ENCODE data around the gene GMPR2.

GMPR2 gene

GRCh38 chr14:24271834-24272263 is 39.1 kb downstream of the GMPR2 start:
- H3K4me3 ChIP-seq (ENCODE audit: insufficient read depth, low read length, poor library complexity, severe bottlenecking): peak overlapping the region; percentile 53
- no peaks in the 10 kb centered on the region for H3K9me2 ChIP-seq (replicated peaks; ENCODE audit: insufficient read depth, low read length)
- H3K79me2 ChIP-seq (ENCODE audit: insufficient read depth, low read length): 0 out of 2 replicates have a peak, but pooled peaks cover 2% of the 10 kb centered on the region
- H3K9ac ChIP-seq (ENCODE audit: low read length): peak overlapping the region; percentile 77
- peak overlapping the region; percentile 15; the same call in 1 of the 2 replicates for H3K27ac ChIP-seq (ENCODE audit: low read depth, low read length)
- no peaks in the 10 kb centered on the region for H3K36me3 ChIP-seq (ENCODE audit: low read length)
- H2AFZ ChIP-seq (ENCODE audit: low read depth, low read length, severe bottlenecking): peak overlapping the region; percentile 37
- no peaks in the 10 kb centered on the region for H3K27me3 ChIP-seq (ENCODE audit: low read length)
- peak overlapping the region; percentile 66 for H3K4me2 ChIP-seq (ENCODE audit: low read depth, low read length, poor library complexity, severe bottlenecking)
- TF ChIP-seq EZH2phosphoT487 (conservative IDR thresholded peaks at IDR 0.05; ENCODE audit: low read length): no peak
- H4K20me1 ChIP-seq (ENCODE audit: low read depth, low read length): no peaks in the 10 kb centered on the region
- peaks cover 11% of the 10 kb centered on the region for H3F3A ChIP-seq (ENCODE audit: insufficient read depth)
- no peaks in the 10 kb centered on the region for H3K9me3 ChIP-seq (ENCODE audit: insufficient read depth, low read length)

DNA sequence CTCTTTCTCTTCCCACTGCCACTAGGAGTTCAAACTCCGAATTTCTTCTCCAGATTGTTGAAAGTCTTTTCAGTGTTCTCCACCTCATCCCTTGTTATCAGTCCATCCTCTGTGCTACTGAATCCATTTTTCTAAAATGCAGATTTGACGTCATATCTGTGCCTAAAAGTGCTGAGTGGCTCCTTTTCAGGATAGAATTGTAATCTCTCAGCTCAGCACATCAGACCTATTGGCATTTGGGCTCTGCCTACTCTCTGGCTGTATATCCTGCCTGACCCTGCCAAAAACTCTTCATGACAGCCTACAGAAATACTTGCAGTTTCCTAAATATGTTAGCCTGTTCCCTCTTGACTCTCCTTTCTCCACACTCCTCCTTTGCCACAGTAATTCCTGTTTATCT is 39.7 kb downstream of the GMPR2 start:
- Histone ChIP-seq H3K9me3 (ENCODE audit: insufficient read depth, low read length) (no peaks in the 10 kb centered on the region), H3K27ac (ENCODE audit: low read depth, low read length) (no peak overlapping the region), H3F3A (ENCODE audit: insufficient read depth) (peaks cover 11% of the 10 kb centered on the region), H3K27me3 (ENCODE audit: low read length) (no peaks in the 10 kb centered on the region), H3K4me3 (ENCODE audit: insufficient read depth, low read length, poor library complexity, severe bottlenecking) (no peak overlapping the region), H3K36me3 (ENCODE audit: low read length) (no peaks in the 10 kb centered on the region), H3K9ac (ENCODE audit: low read length) (peak overlapping the region; percentile 77; the same call in 1 of the 2 replicates), H3K79me2 (ENCODE audit: insufficient read depth, low read length) (0 out of 2 replicates have a peak, but pooled peaks cover 2% of the 10 kb centered on the region), H4K20me1 (ENCODE audit: low read depth, low read length) (no peaks in the 10 kb centered on the region), H2AFZ (ENCODE audit: low read depth, low read length, severe bottlenecking) (no peak overlapping the region), H3K4me2 (ENCODE audit: low read depth, low read length, poor library complexity, severe bottlenecking) (peak overlapping the region; percentile 66), H3K9me2 (replicated peaks; ENCODE audit: insufficient read depth, low read length) (no peaks in the 10 kb centered on the region)
- TF ChIP-seq EZH2phosphoT487 (conservative IDR thresholded peaks at IDR 0.05; ENCODE audit: low read length) (no peak), CTCF (IDR thresholded peaks at IDR 0.05; ENCODE audit: insufficient read depth, low read length, poor library complexity, severe bottlenecking) (no peak)

DNA sequence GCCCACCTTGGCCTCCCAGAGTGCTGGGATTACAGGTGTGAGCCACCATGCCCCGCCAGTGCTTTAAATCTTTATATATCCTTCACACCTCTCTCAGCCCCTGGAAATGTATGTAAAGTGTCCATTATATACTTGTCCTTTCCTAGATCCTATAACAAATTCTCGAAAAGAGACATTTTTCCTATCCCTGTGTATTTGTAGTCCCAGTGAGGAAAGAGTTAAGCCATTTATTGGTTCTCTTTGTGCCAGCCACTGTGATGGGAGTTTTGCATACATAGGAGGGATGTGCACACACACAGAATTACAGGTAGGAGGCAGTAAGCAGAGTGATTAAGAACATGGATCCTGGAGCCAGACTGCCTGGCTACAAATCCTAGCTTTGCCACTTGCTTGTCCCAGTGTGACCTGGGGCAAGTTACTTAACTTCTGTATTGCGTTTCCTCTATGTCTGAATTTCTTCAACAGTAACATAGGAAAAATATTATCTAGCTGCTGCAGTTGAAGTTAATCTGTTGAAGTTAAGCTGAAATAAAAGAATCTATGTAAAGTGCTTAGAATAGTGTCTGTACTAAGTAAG is 40.8 kb downstream of the GMPR2 start:
- no peaks in the 10 kb centered on the region for H3K27me3 ChIP-seq (ENCODE audit: low read length)
- 0 out of 2 replicates have a peak overlapping the region, but pooled peaks have one; percentile 6 for H3K9ac ChIP-seq (ENCODE audit: low read length)
- no peaks in the 10 kb centered on the region for H3K9me3 ChIP-seq (ENCODE audit: insufficient read depth, low read length)
- H4K20me1 ChIP-seq (ENCODE audit: low read depth, low read length): no peaks in the 10 kb centered on the region
- peaks cover 11% of the 10 kb centered on the region for H3F3A ChIP-seq (ENCODE audit: insufficient read depth)
- H2AFZ ChIP-seq (ENCODE audit: low read depth, low read length, severe bottlenecking): no peak overlapping the region
- 0 out of 2 replicates have a peak overlapping the region, but pooled peaks have one; percentile 5 for H3K27ac ChIP-seq (ENCODE audit: low read depth, low read length)
- no peaks in the 10 kb centered on the region for H3K36me3 ChIP-seq (ENCODE audit: low read length)
- H3K79me2 ChIP-seq (ENCODE audit: insufficient read depth, low read length): 0 out of 2 replicates have a peak, but pooled peaks cover 2% of the 10 kb centered on the region
- no peaks in the 10 kb centered on the region for H3K9me2 ChIP-seq (replicated peaks; ENCODE audit: insufficient read depth, low read length)
- no peak overlapping the region for H3K4me3 ChIP-seq (ENCODE audit: insufficient read depth, low read length, poor library complexity, severe bottlenecking)
- no peak overlapping the region for H3K4me2 ChIP-seq (ENCODE audit: low read depth, low read length, poor library complexity, severe bottlenecking)
- TF ChIP-seq CTCF (IDR thresholded peaks at IDR 0.05; ENCODE audit: insufficient read depth, low read length, poor library complexity, severe bottlenecking): no peak
- TF ChIP-seq EZH2phosphoT487 (conservative IDR thresholded peaks at IDR 0.05; ENCODE audit: low read length): no peak

DNA sequence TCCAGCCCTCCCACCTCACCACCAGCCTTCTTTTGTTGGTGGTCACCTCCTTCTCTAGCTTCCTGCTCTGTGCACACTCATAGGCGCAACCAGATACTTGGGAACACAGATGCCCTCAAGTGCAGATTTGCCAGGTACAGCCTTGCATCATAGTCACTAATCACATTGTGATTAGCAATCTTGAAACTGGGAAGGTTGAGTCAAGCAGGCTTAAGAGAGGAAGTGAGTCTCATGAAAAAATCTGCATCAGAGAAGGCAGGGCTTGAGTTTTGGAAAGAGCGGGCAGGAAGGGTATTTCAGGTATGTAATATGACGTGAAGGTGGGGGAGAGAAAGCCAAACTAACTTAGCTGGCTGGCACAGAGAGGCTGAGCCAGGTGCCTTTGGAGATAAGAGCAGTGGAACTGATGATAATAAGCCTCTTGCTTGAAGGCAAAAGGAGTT is 41.4 kb downstream of the GMPR2 start:
- Histone ChIP-seq H3K4me2 (ENCODE audit: low read depth, low read length, poor library complexity, severe bottlenecking) (no peak overlapping the region), H3K27ac (ENCODE audit: low read depth, low read length) (0 out of 2 replicates have a peak overlapping the region, but pooled peaks have one; percentile 5)

More for the DNA sequence above, 41.4 kb downstream of the GMPR2 start:
- H3K27me3 ChIP-seq (ENCODE audit: low read length): no peaks in the 10 kb centered on the region
- no peak for TF ChIP-seq EZH2phosphoT487 (conservative IDR thresholded peaks at IDR 0.05; ENCODE audit: low read length)
- no peaks in the 10 kb centered on the region for H3K9me2 ChIP-seq (replicated peaks; ENCODE audit: insufficient read depth, low read length)
- no peaks in the 10 kb centered on the region for H3K36me3 ChIP-seq (ENCODE audit: low read length)
- no peaks in the 10 kb centered on the region for H4K20me1 ChIP-seq (ENCODE audit: low read depth, low read length)
- no peaks in the 10 kb centered on the region for H3K9me3 ChIP-seq (ENCODE audit: insufficient read depth, low read length)
- peaks cover 11% of the 10 kb centered on the region for H3F3A ChIP-seq (ENCODE audit: insufficient read depth)
- 0 out of 2 replicates have a peak overlapping the region, but pooled peaks have one; percentile 6 for H3K9ac ChIP-seq (ENCODE audit: low read length)
- H3K4me3 ChIP-seq (ENCODE audit: insufficient read depth, low read length, poor library complexity, severe bottlenecking): no peak overlapping the region
- no peak overlapping the region for H2AFZ ChIP-seq (ENCODE audit: low read depth, low read length, severe bottlenecking)
- 0 out of 2 replicates have a peak, but pooled peaks cover 2% of the 10 kb centered on the region for H3K79me2 ChIP-seq (ENCODE audit: insufficient read depth, low read length)
